SH-SY5Y (cell line): ENCODE data around the gene MT3.

Experiments
- GATA2 ChIP-seq: IDR thresholded peaks from 2 replicates; pipeline ENCODE4 v1.6.1; 2011; ENCODE audit warnings: mild to moderate bottlenecking, low read depth, low read length
- GATA3 ChIP-seq: IDR thresholded peaks from 2 replicates; pipeline ENCODE4 v1.6.1; 2011; ENCODE audit warnings: low read depth, mild to moderate bottlenecking, low read length, moderate library complexity

- TF ChIP-seq GATA2, result no peak
- no peak for TF ChIP-seq GATA3
Measured at GRCh38 chr16:56549161-56549560, 40.2 kb upstream of the MT3 start.
